ENCODE results near the gene CYTIP. TPM values are rescaled to one million over a fixed set of nuclear protein-coding genes. Genes with fewer than 3 reads are reported as not detected.
"Not testable (repeated sequence)": the region's sequence is repeated elsewhere in the genome, so short reads cannot be mapped to it uniquely, and the experiment has no call there.

CYTIP gene
- polyA plus RNA-seq, 3 donors = 1.6 to 2.1 (median 1.9) TPM

DNA sequence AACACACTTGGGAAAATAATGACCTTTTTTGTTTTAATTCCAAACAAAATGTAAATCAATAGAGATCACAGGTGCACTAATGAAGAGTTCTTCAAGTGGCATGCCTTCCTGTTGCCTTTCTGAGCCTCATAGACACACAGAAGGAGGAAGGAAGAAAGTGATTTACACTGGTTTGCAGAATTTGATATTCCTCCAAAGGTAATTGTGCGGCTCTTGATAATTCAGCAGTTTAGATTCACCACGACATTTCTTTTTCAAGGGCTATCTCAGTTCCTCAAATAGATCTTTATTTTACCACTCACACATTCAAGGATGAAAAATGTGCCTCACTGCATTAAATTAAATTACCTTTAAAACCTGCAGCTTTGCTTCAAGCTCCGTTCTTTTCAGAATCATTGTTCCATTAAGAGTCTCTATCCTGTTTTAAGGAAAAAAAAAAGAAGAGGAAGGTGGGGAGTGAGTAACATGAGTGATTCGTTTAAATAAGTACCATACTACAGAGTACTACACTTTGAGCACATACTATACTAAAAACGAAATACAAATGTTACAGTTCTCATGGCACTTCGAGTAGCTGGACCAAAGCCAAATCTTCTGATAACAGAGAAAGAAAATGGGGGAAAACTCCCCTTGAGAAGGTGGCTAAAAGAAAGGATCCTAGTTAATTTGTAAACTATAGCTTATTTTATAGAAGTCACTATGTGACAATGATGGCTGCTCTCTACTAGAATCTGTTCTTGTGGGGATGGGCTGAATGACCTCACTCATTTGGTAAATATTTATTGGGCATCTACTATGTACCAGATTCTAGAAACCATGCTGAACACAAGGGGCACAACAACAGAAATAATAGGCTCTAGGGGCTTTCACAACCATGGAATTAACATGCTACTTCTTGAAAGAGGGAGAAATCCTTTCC lies 16.6 kb downstream of the CYTIP start:
- DNase-seq (ENCODE audit: low read depth in 3 of 3, low spot score in 2 of 3) = no peak

DNA sequence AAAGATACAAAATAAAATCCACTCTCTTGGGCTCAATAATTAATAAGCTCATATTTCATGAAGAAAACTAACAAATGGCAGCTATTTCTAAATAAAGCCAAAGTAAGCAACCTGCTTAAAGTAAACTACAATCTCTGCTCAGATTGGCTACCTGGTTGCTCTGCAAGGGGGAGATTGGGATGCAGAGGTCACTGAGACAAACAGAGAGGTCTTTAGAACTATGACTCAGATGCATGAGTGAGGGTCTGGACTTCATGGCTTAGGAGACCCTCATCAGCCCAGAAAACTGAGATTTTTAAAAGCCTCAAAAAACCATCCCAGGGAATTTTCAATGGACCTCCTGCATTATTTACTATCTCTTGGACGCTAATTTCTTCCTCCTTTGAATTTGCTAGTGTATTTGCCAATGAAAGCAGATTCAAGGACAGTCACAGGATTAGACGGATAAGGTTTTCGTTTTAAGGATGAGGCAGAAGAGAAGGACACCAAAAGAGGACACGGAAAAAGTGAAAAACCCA lies 17.4 kb downstream of the CYTIP start:
- no peak for DNase-seq (ENCODE audit: low read depth in 3 of 3, low spot score in 2 of 3)

GRCh38 chr2:157424374-157424773 lies 19.5 kb downstream of the CYTIP start:
- no peak for DNase-seq (ENCODE audit: low read depth in 3 of 3, low spot score in 2 of 3)

GRCh38 chr2:157421964-157422363 lies 21.9 kb downstream of the CYTIP start:
- DNase-seq (ENCODE audit: low read depth in 3 of 3, low spot score in 2 of 3) = no peak

GRCh38 chr2:157421331-157421944 lies 22.5 kb downstream of the CYTIP start:
- DNase-seq (ENCODE audit: low read depth in 3 of 3, low spot score in 2 of 3) = no peak

DNA sequence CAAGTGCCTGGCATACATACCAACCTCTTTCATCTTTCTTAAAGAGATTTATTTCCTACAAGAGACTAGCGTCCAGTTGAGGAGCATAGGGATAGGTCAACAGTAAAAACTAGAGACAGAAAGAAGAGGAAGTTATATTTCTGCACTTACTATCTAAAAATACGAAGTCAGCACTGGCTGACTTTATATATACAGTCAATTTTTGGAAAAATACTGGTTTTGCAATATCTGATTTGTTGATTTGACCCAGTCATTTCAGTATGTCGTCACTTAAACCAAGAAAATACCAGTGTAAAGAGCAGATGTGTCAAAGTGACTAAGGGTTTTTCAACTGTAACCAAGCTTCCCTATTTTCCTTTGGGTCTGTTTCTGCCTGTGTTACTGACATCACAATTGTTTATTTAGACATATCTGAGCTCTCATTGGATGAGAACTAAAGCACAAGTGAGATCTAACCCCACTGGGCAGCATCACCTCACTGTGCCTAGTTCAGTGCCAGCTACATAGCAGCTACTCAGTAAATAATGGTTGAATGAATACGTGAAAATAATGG lies 23.0 kb downstream of the CYTIP start:
- DNase-seq (ENCODE audit: low read depth in 3 of 3, low spot score in 2 of 3) = no peak

GRCh38 chr2:157419031-157419575 lies 24.8 kb downstream of the CYTIP start:
- no peak for DNase-seq (ENCODE audit: low read depth in 3 of 3, low spot score in 2 of 3)

DNA sequence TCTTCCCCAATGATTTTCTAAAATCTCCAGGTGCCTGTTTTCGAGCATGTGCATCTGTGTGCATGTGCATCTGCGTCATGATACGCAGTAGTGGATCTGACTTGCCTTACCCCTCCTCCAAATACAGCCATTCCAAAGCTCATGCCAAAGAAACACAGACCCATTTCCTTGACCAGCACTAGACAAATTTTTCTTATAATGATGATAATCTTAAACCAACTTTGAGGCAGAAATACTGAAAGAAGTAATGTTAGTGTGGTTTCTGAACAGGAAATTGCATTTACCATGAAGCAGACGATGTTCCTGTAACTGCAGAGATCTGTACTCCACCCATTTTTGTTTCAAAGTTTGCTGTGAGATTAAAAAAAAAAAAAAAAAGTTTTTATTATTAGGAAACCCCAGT lies 25.6 kb downstream of the CYTIP start:
- DNase-seq (ENCODE audit: low read depth in 3 of 3, low spot score in 2 of 3) = no peak

GRCh38 chr2:157415591-157416101 lies 28.2 kb downstream of the CYTIP start:
- DNase-seq (ENCODE audit: low read depth in 3 of 3, low spot score in 2 of 3) = no peak

DNA sequence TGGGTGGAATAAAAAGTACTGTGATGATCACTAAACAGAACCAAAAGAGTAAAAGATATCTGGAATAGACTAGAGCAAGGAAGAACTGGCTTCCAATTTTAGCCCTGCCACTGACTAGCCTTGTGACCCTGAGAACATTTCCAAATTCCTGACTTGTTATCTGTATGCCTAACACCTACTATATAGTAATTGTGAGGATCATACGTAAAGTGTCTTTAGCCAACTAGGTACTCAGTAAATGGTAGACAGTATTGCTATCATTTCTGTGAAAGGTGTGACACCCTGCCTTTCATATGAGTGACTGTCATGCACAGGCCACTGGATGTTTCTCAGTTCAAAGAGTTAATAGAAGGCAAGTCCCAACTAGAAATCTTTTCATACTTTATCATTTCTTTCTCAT lies 29.8 kb downstream of the CYTIP start:
- no peak for DNase-seq (ENCODE audit: low read depth in 3 of 3, low spot score in 2 of 3)

- DNase-seq (ENCODE audit: low read depth in 3 of 3, low spot score in 2 of 3) = no peak
These were observed 30.4 kb downstream of the CYTIP start for GRCh38 chr2:157413326-157414035.

DNA sequence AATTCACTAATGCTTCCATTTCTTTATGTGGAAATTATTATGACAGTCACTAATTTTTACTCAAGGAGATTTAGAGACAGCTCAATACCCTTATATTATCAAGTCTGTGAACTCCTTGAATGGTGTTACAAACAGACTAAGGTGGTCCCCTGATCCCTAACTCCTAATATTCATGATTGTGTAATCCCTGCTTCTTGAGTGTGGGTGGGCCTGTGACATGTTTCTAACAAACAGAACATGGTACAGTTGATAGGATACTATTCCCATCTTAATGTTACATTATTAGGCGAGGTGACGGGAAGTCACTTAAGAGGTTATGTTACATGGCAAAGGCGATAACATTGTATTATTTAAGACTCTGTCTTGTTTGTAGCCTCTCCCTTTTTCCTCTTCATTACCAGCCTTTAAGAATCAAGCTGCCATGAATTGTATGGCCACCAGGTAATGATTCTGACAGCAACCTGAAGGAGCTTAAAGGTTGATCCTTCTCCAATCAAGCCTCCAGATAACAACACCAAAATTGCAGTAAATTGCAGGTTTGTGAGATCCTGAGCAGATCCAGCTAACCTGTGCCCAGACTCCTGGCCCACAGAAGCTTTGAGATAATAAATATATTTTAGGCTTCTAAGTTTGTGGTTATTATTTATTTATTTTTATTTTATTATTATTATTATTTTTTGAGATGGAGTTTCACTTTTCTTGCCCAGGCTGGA lies 32.1 kb downstream of the CYTIP start:
- no peak for DNase-seq (ENCODE audit: low read depth in 3 of 3, low spot score in 2 of 3)

GRCh38 chr2:157405398-157405797 lies 38.5 kb downstream of the CYTIP start:
- DNase-seq (ENCODE audit: low read depth in 3 of 3, low spot score in 2 of 3) = not testable (repeated sequence)

DNA sequence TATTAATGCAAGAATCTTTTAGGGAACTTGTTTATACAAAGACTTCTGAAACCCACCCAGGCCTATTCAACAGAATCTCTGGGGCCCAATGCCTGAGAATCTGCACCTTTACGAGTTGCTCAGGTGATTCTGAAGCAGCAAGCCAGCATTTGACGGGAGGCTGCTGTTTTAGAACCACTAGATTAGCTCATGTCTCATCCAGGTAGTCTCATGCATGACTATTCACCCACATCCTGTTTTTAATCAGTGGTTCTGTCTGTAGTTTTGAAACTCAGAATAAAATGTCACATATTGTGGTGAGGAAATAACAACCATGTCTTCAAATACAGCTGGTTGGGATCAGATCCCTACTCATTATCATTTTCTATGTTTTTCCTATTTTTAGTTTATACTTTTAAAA lies 39.5 kb downstream of the CYTIP start:
- DNase-seq (ENCODE audit: low read depth in 3 of 3, low spot score in 2 of 3) = no peak

DNA sequence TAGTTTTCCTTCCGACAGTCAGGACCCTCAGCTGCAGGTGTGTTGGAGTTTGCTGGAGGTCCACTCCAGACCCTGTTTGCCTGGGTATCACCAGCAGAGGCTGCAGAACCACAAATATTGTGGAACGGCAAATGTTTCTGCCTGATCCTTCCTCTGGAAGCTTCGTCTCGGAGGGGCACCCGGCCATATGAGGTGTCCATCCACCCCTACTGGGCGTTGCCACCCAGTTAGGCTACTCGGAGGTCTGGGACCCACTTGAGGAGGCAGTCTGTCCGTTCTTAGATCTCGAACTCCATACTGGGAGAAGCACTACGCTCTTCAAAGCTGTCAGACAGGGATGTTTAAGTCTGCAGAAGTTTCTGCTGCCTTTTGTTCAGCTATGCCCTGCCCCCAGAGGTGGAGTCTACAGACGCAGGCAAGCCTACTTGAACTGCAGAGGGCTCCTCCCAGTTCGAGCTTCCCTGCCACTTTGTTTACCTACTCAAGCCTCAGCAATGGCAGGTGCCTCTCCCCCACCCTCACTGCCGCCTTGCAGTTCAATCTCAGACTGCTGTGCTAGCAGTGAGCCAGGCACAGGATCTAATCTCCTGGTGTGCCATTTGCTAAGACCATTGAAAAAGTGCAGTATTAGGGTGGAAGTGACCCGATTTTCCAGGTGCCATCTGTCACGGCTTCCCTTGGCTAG lies 40.9 kb downstream of the CYTIP start:
- DNase-seq (ENCODE audit: low read depth in 3 of 3, low spot score in 2 of 3) = not testable (repeated sequence)

DNA sequence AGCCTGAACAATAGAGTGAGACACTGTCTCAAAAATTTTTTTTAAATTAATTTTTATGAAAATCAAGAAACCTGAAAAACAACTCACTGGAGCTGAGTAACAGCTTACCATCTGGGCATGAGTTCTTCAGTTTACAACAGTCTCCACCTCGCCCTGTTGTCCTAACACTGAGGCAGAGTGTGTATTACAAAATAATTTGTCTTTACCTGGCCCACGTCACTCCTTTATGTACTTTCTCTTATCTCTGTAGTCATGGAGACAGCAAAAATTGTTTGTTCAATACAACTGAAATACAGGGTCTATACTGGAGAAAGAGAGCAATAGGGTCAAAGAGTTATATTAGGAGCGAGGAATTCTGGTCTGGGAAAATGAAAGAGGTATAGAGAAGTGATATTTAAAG lies 48.1 kb downstream of the CYTIP start:
- DNase-seq (ENCODE audit: low read depth in 3 of 3, low spot score in 2 of 3) = no peak

DNA sequence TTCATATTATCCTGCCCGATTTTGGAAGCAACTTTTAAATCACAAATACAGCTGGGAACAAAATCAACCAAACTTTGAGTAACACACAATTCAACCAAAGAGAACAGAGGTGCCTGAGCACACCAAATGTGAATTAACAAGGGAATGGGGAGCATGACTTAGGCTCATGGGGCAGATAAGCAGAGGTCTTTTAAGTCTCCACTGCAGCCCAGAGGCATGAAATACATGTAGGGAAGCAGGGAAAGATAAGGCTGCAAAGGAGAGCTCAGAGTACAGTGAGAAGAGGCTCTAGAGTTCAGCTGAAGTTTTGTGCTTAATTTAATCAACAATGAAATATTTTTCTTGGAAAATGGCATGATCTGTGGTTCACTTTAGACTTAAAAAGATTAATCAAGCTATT lies 49.0 kb downstream of the CYTIP start:
- no peak for DNase-seq (ENCODE audit: low read depth in 3 of 3, low spot score in 2 of 3)

DNA sequence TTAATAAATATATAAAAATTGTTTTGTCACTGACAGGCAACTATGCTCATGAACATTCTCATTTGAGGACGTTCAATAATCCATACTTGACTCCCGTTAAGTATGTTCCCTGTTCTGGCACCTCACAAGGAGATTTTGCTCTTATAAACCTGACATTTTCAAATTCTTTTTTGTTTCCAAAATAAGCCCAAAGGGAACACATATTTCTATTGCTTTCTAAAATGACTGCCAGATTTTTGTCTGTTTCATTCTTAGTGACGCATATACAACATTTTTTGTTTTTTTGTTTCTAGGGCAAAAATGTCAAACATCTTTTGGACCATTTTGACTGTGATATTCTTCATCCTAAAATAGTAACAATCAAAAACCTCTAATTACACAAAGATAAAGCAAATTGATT lies 50.5 kb downstream of the CYTIP start:
- no peak for DNase-seq (ENCODE audit: low read depth in 3 of 3, low spot score in 2 of 3)

GRCh38 chr2:157388827-157389226 lies 55.1 kb downstream of the CYTIP start:
- DNase-seq (ENCODE audit: low read depth in 3 of 3, low spot score in 2 of 3) = no peak
